Prostate gland (tissue), 2 donors: ENCODE measurements around the gene MYH7B.

ENCODE experiments used
- POLR2A ChIP-seq: fragments of 450-650 bp; IDR thresholded peaks from one replicate; pipeline ENCODE4 v1.6.1; 2016; ENCODE audit warnings: antibody characterized with exemption, mild to moderate bottlenecking
- POLR2AphosphoS5 ChIP-seq: sonication (generic); formaldehyde crosslinking; IDR thresholded peaks from one replicate; pipeline ENCODE4 v1.6.1; 2017; ENCODE audit warnings: antibody characterized with exemption
- TF ChIP-seq, protein P1 (sequence below), 4 experiments: fragments of 200-600 bp in 2 of 4; fragments of 450-650 bp in 2 of 4; sonication (generic) in 2 of 4; IDR thresholded peaks; 1 replicate in 3 of 4; 2 replicates in 1 of 4; pipeline ENCODE4 v1.5.1; 2016 to 2019; ENCODE audit warnings: antibody characterized with exemption in 4 of 4, mild to moderate bottlenecking in 2 of 4, moderate library complexity in 2 of 4

- TF ChIP-seq, protein P1, sequence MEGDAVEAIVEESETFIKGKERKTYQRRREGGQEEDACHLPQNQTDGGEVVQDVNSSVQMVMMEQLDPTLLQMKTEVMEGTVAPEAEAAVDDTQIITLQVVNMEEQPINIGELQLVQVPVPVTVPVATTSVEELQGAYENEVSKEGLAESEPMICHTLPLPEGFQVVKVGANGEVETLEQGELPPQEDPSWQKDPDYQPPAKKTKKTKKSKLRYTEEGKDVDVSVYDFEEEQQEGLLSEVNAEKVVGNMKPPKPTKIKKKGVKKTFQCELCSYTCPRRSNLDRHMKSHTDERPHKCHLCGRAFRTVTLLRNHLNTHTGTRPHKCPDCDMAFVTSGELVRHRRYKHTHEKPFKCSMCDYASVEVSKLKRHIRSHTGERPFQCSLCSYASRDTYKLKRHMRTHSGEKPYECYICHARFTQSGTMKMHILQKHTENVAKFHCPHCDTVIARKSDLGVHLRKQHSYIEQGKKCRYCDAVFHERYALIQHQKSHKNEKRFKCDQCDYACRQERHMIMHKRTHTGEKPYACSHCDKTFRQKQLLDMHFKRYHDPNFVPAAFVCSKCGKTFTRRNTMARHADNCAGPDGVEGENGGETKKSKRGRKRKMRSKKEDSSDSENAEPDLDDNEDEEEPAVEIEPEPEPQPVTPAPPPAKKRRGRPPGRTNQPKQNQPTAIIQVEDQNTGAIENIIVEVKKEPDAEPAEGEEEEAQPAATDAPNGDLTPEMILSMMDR (IDR thresholded peaks at IDR 0.05), result no peak
- TF ChIP-seq POLR2AphosphoS5, result no peak
- TF ChIP-seq POLR2A, result no peak
Measured at GRCh38 chr20:34928411-34928810, 27.3 kb upstream of the MYH7B start.
